PC-3 (cell line): Measurements from ENCODE around the gene SCD. TPM values are rescaled to one million over a fixed set of nuclear protein-coding genes. Genes with fewer than 3 reads are reported as not detected.

Source experiments
- ATAC-seq: fragments of 200-7000 bp; cut with Tn5 transposase; 2 replicates; pipeline ENCODE4 v1.9.1; 2020; ENCODE audit warnings: mild to moderate bottlenecking, moderate library complexity
- BruUV-seq: library from RNA; stranded (reverse); fragments of 400-500 nt; replicated peaks from 2 replicates; lab custom pipeline; 2021; lab: Mats Ljungman, UMichigan
- CTCF ChIA-PET: fragments of 300-600 bp; sonication (Branson Sonifier 250); formaldehyde crosslinking; loops from one replicate; lab custom pipeline; 2022; ENCODE audit warnings: antibody characterized with exemption; lab: Charles Lee
- POLR2A ChIA-PET: fragments of 300-600 bp; sonication (Branson Sonifier 250); formaldehyde crosslinking; loops from one replicate; lab custom pipeline; 2022; ENCODE audit warnings: antibody characterized with exemption; ENCODE audit not compliant: unreplicated experiment; lab: Charles Lee
- DNase-seq: peaks from one replicate; pipeline ENCODE4 v3.0.0-alpha.2; 2015
- H2AFZ ChIP-seq: fragments of 300-600 bp; sonication (generic); 2 replicates; pipeline ENCODE4 v1.6.0; 2016; ENCODE audit warnings: antibody characterized with exemption, low read length
- H3F3A ChIP-seq: fragments of 300-600 bp; sonication (generic); one replicate; pipeline ENCODE4 v1.6.0; 2017; ENCODE audit warnings: antibody characterized with exemption, low read length, control low read depth, mild to moderate bottlenecking; ENCODE audit not compliant: unreplicated experiment
- H3K27ac ChIP-seq: fragments of 300-600 bp; sonication (generic); 2 replicates; pipeline ENCODE4 v1.5.1; 2016; ENCODE audit warnings: mild to moderate bottlenecking, low read length
- H3K27me3 ChIP-seq: fragments of 300-600 bp; sonication (generic); 2 replicates; pipeline ENCODE4 v1.6.1; 2016; ENCODE audit warnings: low read length, mixed read lengths
- H3K36me3 ChIP-seq: fragments of 300-600 bp; sonication (generic); 2 replicates; pipeline ENCODE4 v1.6.1; 2016; ENCODE audit warnings: low read depth, mixed run types, low read length, mixed read lengths
- H3K4me1 ChIP-seq: fragments of 300-600 bp; sonication (generic); 2 replicates; pipeline ENCODE4 v1.5.1; 2016; ENCODE audit warnings: low read length; ENCODE audit not compliant: insufficient read depth
- H3K4me2 ChIP-seq: fragments of 300-600 bp; sonication (generic); 2 replicates; pipeline ENCODE4 v1.6.0; 2016; ENCODE audit warnings: low read length
- H3K4me3 ChIP-seq: fragments of 300-600 bp; sonication (generic); 2 replicates; pipeline ENCODE4 v1.5.1; 2016; ENCODE audit warnings: mild to moderate bottlenecking, low read length, mixed read lengths
- H3K79me2 ChIP-seq: fragments of 300-600 bp; sonication (generic); 2 replicates; pipeline ENCODE4 v1.6.1; 2017; ENCODE audit warnings: low read length, mixed read lengths
- H3K9ac ChIP-seq: fragments of 300-600 bp; sonication (generic); 2 replicates; pipeline ENCODE4 v1.6.0; 2016; ENCODE audit warnings: mild to moderate bottlenecking, low read length
- H3K9me2 ChIP-seq: fragments of 300-600 bp; sonication (generic); replicated peaks from 2 replicates; pipeline ENCODE4 v1.6.1; 2016; ENCODE audit warnings: mixed run types, low read length, mixed read lengths
- H3K9me3 ChIP-seq: fragments of 300-600 bp; sonication (generic); 2 replicates; pipeline ENCODE4 v1.6.1; 2016; ENCODE audit warnings: low read length, mixed read lengths
- H4K20me1 ChIP-seq: fragments of 300-600 bp; sonication (generic); 2 replicates; pipeline ENCODE4 v1.6.1; 2016; ENCODE audit warnings: low read length, mixed read lengths
- EZH2 ChIP-seq: fragments of 300-600 bp; sonication (generic); IDR thresholded peaks from one replicate; pipeline ENCODE4 v1.6.1; 2017; ENCODE audit warnings: antibody characterized with exemption, mild to moderate bottlenecking, low read length; ENCODE audit not compliant: unreplicated experiment
- EZH2phosphoT487 ChIP-seq: fragments of 300-600 bp; sonication (generic); IDR thresholded peaks from 2 replicates; pipeline ENCODE4 v1.6.1; 2018; ENCODE audit warnings: mild to moderate bottlenecking, antibody characterized with exemption, low read length, borderline replicate concordance
- intact Hi-C: fragments of 100-400 bp; cut with micrococcal nuclease; formaldehyde crosslinking; loops from 2 replicates; pipeline ENCODE4 v1.9.0; 2023
- total RNA-seq: library from RNA; depleted of rRNA; stranded (reverse); fragments of >200 nt; gene quantifications from 2 replicates; pipeline ENCODE4 v1.2.3, GENCODE V29; 2014
- TF ChIP-seq, protein P1 (sequence below): fragments of 300-600 bp; sonication (generic); conservative IDR thresholded peaks from 2 replicates; pipeline ENCODE4 v1.5.1; 2017; ENCODE audit warnings: antibody characterized with exemption, low read depth, mild to moderate bottlenecking, low read length

SCD gene
- total RNA-seq, 1 experiment from 2014 or later, result 121 TPM

DNA sequence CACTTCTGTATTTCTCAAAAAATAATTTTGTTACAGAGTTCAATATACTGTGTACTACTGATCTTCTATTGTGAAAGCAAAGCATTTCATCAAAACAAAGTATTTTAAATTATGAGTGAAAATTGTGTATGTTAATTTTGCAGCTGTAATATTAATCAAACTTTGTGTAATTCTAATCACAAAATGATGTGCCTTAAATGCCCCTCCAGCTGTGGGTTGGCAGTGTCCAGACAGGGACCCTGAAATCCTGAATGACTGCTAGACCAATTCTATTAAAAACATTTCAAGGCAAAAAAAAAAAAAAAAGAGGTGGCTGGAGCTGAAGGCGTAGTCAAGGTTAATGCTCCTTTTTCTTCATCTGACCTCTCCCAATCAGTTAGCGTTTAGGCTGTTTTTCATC is 36.2 kb downstream of the SCD start:
- POLR2A ChIA-PET, result no interaction called here
- no peaks in the 10 kb centered on the region for H4K20me1 ChIP-seq
- H3K27me3 ChIP-seq, result no peaks in the 10 kb centered on the region
- H3K36me3 ChIP-seq, result no peaks in the 10 kb centered on the region; the same call in 1 of the 2 replicates
- H3K9ac ChIP-seq, result no peak overlapping the region
- no peak for ATAC-seq
- no peaks in the 10 kb centered on the region for H3K9me2 ChIP-seq
- H3K79me2 ChIP-seq, result no peaks in the 10 kb centered on the region
- no peak overlapping the region for H2AFZ ChIP-seq
- TF ChIP-seq, protein P1, sequence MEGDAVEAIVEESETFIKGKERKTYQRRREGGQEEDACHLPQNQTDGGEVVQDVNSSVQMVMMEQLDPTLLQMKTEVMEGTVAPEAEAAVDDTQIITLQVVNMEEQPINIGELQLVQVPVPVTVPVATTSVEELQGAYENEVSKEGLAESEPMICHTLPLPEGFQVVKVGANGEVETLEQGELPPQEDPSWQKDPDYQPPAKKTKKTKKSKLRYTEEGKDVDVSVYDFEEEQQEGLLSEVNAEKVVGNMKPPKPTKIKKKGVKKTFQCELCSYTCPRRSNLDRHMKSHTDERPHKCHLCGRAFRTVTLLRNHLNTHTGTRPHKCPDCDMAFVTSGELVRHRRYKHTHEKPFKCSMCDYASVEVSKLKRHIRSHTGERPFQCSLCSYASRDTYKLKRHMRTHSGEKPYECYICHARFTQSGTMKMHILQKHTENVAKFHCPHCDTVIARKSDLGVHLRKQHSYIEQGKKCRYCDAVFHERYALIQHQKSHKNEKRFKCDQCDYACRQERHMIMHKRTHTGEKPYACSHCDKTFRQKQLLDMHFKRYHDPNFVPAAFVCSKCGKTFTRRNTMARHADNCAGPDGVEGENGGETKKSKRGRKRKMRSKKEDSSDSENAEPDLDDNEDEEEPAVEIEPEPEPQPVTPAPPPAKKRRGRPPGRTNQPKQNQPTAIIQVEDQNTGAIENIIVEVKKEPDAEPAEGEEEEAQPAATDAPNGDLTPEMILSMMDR, result no peak
- TF ChIP-seq EZH2 (no peak), EZH2phosphoT487 (no peak)
- CTCF ChIA-PET, result no interaction called here
- no peak for DNase-seq
- H3K4me3 ChIP-seq, result no peak overlapping the region
- H3F3A ChIP-seq, result no peaks in the 10 kb centered on the region
- no peaks in the 10 kb centered on the region for H3K9me3 ChIP-seq
- H3K4me1 ChIP-seq, result no peaks in the 10 kb centered on the region
- no peak overlapping the region for H3K4me2 ChIP-seq
- intact Hi-C loops, result no loop called here
- H3K27ac ChIP-seq, result no peak overlapping the region
- no TSS peak for BruUV-seq

DNA sequence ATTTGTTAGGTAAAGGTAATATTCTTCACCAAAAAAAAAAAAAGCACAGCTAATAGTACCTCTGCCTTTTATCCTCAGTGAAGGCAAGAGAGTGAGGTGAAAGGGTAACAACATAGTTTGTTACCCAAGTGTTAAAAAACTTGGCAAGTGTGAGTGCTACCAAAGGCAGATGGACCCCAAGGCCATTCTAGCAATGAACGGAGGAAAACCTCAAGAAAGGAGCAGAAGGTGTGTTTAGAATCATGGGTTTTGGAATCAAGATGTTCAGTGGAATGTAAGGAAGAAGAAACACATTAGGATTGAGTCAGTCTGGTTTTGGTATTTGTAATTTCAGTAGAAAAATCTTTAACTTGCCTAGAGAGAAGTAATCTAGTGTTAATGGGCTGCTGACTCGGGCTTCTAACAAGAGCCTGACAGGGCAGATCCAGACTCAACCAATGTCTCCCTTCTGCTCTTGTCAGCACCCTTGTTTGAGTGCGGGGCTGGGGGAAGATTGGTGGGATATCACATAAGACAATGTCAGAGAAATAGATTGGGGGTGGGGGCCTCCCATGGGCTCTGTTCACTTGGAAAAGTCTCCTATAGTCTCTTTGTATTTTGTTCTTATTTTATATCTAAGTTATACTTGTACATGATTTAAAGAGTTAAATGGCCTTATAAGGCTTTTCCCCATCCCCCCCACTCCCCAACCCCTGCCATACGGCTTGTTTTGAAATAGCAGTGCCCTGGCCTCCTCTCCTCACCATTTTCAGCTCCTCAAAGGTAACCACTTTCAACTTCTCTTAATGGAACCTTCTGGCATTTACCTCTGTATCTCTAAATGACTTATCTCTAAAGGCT is 44.4 kb downstream of the SCD start:
- Histone ChIP-seq H3K9me3 (no peaks in the 10 kb centered on the region), H3K36me3 (no peaks in the 10 kb centered on the region), H3K4me1 (peaks cover 6% of the 10 kb centered on the region; the same call in 1 of the 2 replicates), H3K4me3 (no peak overlapping the region), H3K27me3 (no peaks in the 10 kb centered on the region), H3K27ac (no peak overlapping the region), H3K79me2 (no peaks in the 10 kb centered on the region), H2AFZ (no peak overlapping the region), H3K9ac (no peak overlapping the region), H3K9me2 (no peaks in the 10 kb centered on the region), H3F3A (no peaks in the 10 kb centered on the region), H4K20me1 (no peaks in the 10 kb centered on the region), H3K4me2 (no peak overlapping the region)
- BruUV-seq, result no TSS peak
- ATAC-seq, result no peak
- POLR2A ChIA-PET, result no interaction called here
- TF ChIP-seq EZH2 (no peak), EZH2phosphoT487 (no peak)
- TF ChIP-seq, protein P1, result no peak
- CTCF ChIA-PET, result no interaction called here
- intact Hi-C loops, result loop anchor here (5.0 kb wide), 1 partner anchor 44 kb away; the partner anchor contains the start of gene SCD
- no peak for DNase-seq

DNA sequence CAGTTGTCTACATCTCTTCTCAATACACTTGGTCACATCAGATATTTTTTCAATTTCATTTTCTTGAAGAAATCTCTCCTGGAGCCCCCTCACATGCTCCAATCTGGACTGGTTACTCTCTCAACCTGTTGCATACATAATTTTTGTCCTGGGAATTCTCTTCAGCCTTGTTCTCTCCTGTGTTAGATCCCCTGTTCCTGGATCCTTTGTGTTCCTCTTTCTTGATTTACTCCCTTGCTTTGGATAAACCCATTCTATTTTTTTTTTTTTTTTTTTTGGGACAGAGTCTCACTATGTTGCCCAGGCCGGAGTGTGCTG is 45.6 kb downstream of the SCD start:
- Histone ChIP-seq H3K4me2 (no peak overlapping the region), H3K4me3 (no peak overlapping the region), H4K20me1 (no peaks in the 10 kb centered on the region), H3K27me3 (no peaks in the 10 kb centered on the region), H3K4me1 (peaks cover 6% of the 10 kb centered on the region; the same call in 1 of the 2 replicates), H3K27ac (no peak overlapping the region), H3K9ac (no peak overlapping the region), H3K9me2 (no peaks in the 10 kb centered on the region), H3F3A (no peaks in the 10 kb centered on the region), H2AFZ (no peak overlapping the region), H3K79me2 (no peaks in the 10 kb centered on the region), H3K36me3 (no peaks in the 10 kb centered on the region), H3K9me3 (no peaks in the 10 kb centered on the region)
- no peak for TF ChIP-seq EZH2
- TF ChIP-seq, protein P1, result no peak
- ChIA-PET POLR2A (no interaction called here), CTCF (interaction anchor here (0.6 kb wide), 1 partner anchor 49 kb away, joined by 4 read pairs; no protein-coding TSS in a partner anchor)
- DNase-seq (no peak), ATAC-seq (no peak)
- intact Hi-C loops, result loop anchor here (5.0 kb wide), 1 partner anchor 45 kb away; the partner anchor contains the start of gene SCD
- BruUV-seq, result no TSS peak
